ENCODE data around the gene TMEM150C. TPM values are rescaled to one million over a fixed set of nuclear protein-coding genes. Genes with fewer than 3 reads are reported as not detected.

The TMEM150C gene
- total RNA-seq, 1 donor = 3.3 TPM

GRCh38 chr4:82606622-82607021, 44.8 kb upstream of the TMEM150C start:
- no peaks in the 10 kb centered on the region for H3K79me2 ChIP-seq (ENCODE audit: insufficient read depth, low read length)
- H3K4me1 ChIP-seq (ENCODE audit: insufficient read depth, low read length) = no peaks in the 10 kb centered on the region
- no peak overlapping the region for H3K4me3 ChIP-seq (ENCODE audit: insufficient read depth, low read length)
- no peaks in the 10 kb centered on the region for H3K9me3 ChIP-seq (ENCODE audit: low read depth, low read length)
- no peak overlapping the region for H3K4me2 ChIP-seq (ENCODE audit: insufficient read depth, low read length)
- no peaks in the 10 kb centered on the region for H3K36me3 ChIP-seq (ENCODE audit: insufficient read depth, low read length)
- H4K20me1 ChIP-seq (ENCODE audit: insufficient read depth, low read length) = no peaks in the 10 kb centered on the region
- H2AFZ ChIP-seq (ENCODE audit: low read length) = no peak overlapping the region
- H3K27ac ChIP-seq (ENCODE audit: low read depth, low read length) = no peak overlapping the region
- DNase-seq (ENCODE audit: insufficient read length, low spot score, missing footprints) = no peak
- H3K27me3 ChIP-seq (ENCODE audit: insufficient read depth, low read length) = no peaks in the 10 kb centered on the region
- TF ChIP-seq, protein P1, sequence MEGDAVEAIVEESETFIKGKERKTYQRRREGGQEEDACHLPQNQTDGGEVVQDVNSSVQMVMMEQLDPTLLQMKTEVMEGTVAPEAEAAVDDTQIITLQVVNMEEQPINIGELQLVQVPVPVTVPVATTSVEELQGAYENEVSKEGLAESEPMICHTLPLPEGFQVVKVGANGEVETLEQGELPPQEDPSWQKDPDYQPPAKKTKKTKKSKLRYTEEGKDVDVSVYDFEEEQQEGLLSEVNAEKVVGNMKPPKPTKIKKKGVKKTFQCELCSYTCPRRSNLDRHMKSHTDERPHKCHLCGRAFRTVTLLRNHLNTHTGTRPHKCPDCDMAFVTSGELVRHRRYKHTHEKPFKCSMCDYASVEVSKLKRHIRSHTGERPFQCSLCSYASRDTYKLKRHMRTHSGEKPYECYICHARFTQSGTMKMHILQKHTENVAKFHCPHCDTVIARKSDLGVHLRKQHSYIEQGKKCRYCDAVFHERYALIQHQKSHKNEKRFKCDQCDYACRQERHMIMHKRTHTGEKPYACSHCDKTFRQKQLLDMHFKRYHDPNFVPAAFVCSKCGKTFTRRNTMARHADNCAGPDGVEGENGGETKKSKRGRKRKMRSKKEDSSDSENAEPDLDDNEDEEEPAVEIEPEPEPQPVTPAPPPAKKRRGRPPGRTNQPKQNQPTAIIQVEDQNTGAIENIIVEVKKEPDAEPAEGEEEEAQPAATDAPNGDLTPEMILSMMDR (IDR thresholded peaks at IDR 0.05; ENCODE audit: extremely low read depth, low read depth, low read length) = no peak

DNA sequence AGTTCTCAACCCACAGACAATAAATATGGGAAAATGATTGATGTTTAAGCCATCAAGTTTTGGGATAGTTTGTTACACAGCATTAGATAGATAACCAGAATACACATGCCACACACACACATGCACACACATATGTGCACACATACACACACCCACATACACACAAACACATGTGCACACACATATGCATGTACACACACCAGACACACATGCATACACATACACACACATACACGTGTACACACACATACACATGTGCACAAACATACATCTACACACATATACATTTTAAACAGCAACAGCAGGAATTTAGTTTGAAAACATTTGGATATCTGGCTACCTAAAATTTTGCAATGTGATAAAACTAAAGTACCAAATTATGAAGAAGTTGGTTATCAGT, 42.7 kb upstream of the TMEM150C start:
- H2AFZ ChIP-seq (ENCODE audit: low read length) = no peak overlapping the region

DNA sequence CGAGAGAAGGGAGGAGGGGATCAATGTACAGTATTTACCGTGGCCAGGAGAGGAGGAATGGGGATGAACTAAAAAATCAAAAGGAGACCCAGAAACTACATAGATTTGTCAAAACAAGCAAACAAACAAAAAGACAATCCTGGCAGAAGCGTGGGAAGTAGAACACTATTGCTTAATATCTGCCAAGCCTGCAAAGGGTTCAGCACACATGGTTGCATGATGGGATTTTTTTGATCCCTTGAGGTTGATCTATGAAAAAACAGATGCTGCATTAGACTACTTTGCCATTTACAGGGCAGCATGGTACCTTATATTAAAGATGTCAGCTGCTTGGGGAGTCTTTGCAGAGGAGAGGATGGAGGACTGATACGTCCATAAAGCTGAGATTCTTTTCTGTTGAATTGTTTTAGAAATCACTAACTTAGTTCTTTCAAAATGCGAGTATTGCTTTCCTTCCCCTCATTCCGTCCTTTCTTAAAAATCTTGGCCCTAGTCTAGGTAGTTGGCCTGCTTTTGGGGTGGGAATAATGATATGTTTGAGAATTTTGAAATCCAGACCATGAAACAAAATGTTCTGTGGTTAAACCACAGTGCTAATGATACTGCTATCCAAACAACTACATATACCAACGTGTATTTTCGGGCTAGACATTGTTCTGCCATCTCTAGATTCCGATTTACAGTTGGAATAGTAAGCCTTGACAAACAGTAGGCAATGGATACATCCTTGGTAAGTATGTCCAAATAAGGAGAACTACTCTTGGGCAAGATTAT, 39.6 kb upstream of the TMEM150C start:
- peaks cover 4% of the 10 kb centered on the region for H3K27me3 ChIP-seq (ENCODE audit: insufficient read depth, low read length)
- no peaks in the 10 kb centered on the region for H3K4me1 ChIP-seq (ENCODE audit: insufficient read depth, low read length)
- no peak overlapping the region for H3K4me3 ChIP-seq (ENCODE audit: insufficient read depth, low read length)
- H2AFZ ChIP-seq (ENCODE audit: low read length) = no peak overlapping the region
- DNase-seq (ENCODE audit: insufficient read length, low spot score, missing footprints) = no peak
- H3K79me2 ChIP-seq (ENCODE audit: insufficient read depth, low read length) = no peaks in the 10 kb centered on the region
- H3K27ac ChIP-seq (ENCODE audit: low read depth, low read length) = no peak overlapping the region
- no peaks in the 10 kb centered on the region for H3K36me3 ChIP-seq (ENCODE audit: insufficient read depth, low read length)
- TF ChIP-seq, protein P1 (IDR thresholded peaks at IDR 0.05; ENCODE audit: extremely low read depth, low read depth, low read length) = no peak
- no peaks in the 10 kb centered on the region for H3K9me3 ChIP-seq (ENCODE audit: low read depth, low read length)
- no peaks in the 10 kb centered on the region for H4K20me1 ChIP-seq (ENCODE audit: insufficient read depth, low read length)
- no peak overlapping the region for H3K4me2 ChIP-seq (ENCODE audit: insufficient read depth, low read length)

More for the DNA sequence above, 42.7 kb upstream of the TMEM150C start:
- Histone ChIP-seq H3K36me3 (ENCODE audit: insufficient read depth, low read length) (no peaks in the 10 kb centered on the region), H3K4me2 (ENCODE audit: insufficient read depth, low read length) (no peak overlapping the region), H3K9me3 (ENCODE audit: low read depth, low read length) (no peaks in the 10 kb centered on the region), H3K4me1 (ENCODE audit: insufficient read depth, low read length) (no peaks in the 10 kb centered on the region), H3K27ac (ENCODE audit: low read depth, low read length) (no peak overlapping the region), H3K79me2 (ENCODE audit: insufficient read depth, low read length) (no peaks in the 10 kb centered on the region), H4K20me1 (ENCODE audit: insufficient read depth, low read length) (no peaks in the 10 kb centered on the region), H3K4me3 (ENCODE audit: insufficient read depth, low read length) (no peak overlapping the region), H3K27me3 (ENCODE audit: insufficient read depth, low read length) (peaks cover 4% of the 10 kb centered on the region)
- DNase-seq (ENCODE audit: insufficient read length, low spot score, missing footprints) = no peak
- TF ChIP-seq, protein P1 (IDR thresholded peaks at IDR 0.05; ENCODE audit: extremely low read depth, low read depth, low read length) = no peak

DNA sequence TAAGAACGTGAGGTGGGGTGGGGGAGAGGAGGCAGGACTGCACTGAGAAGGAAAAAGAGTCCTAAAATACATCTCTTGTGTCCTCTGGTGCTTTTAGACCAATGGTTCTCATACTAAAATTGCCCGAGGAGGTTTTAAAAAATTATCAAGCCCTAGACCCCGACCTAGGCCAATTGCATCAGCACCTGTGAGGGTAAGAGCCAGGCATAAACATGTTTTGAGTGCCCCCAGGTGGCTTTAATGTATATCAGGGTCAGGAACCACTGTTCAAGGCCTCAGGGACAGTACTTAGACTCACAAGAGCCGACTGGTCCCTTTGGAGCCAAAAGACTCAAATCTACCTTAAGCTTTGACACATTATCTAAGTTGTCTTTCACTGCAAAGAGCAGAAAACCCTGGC, 37.5 kb upstream of the TMEM150C start:
- Histone ChIP-seq H3K4me2 (ENCODE audit: insufficient read depth, low read length) (no peak overlapping the region), H3K27ac (ENCODE audit: low read depth, low read length) (no peak overlapping the region), H3K36me3 (ENCODE audit: insufficient read depth, low read length) (no peaks in the 10 kb centered on the region), H2AFZ (ENCODE audit: low read length) (no peak overlapping the region), H3K27me3 (ENCODE audit: insufficient read depth, low read length) (peaks cover 4% of the 10 kb centered on the region), H3K79me2 (ENCODE audit: insufficient read depth, low read length) (no peaks in the 10 kb centered on the region), H4K20me1 (ENCODE audit: insufficient read depth, low read length) (no peaks in the 10 kb centered on the region), H3K4me3 (ENCODE audit: insufficient read depth, low read length) (no peak overlapping the region), H3K4me1 (ENCODE audit: insufficient read depth, low read length) (no peaks in the 10 kb centered on the region), H3K9me3 (ENCODE audit: low read depth, low read length) (no peaks in the 10 kb centered on the region)
- TF ChIP-seq, protein P1 (IDR thresholded peaks at IDR 0.05; ENCODE audit: extremely low read depth, low read depth, low read length) = no peak
- DNase-seq (ENCODE audit: insufficient read length, low spot score, missing footprints) = no peak

Data from osteoblast (primary cell).